SK-N-DZ (cell line): ENCODE results near the gene ECHDC1. TPM values are rescaled to one million over a fixed set of nuclear protein-coding genes. Genes with fewer than 3 reads are reported as not detected.
"Not testable (repeated sequence)": the region's sequence is repeated elsewhere in the genome, so short reads cannot be mapped to it uniquely, and the experiment has no call there.

Source experiments
- DNase-seq: peaks from one replicate; pipeline ENCODE4 v3.0.0-alpha.2; 2015; ENCODE audit warnings: low spot score
- polyA plus RNA-seq, 2 experiments: library from polyadenylated mRNA; depleted of rRNA; stranded (reverse); fragments of >200 nt; gene quantifications; 2 replicates each; pipeline ENCODE4 v1.2.3, GENCODE V29; 2014

The ECHDC1 gene, protein sequence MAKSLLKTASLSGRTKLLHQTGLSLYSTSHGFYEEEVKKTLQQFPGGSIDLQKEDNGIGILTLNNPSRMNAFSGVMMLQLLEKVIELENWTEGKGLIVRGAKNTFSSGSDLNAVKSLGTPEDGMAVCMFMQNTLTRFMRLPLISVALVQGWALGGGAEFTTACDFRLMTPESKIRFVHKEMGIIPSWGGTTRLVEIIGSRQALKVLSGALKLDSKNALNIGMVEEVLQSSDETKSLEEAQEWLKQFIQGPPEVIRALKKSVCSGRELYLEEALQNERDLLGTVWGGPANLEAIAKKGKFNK
- polyA plus RNA-seq (2014; cell fraction: cytosol; rRNA removed): 125 and 185 TPM in 2 replicates
- 69.4 and 88.2 TPM in 2 replicates for polyA plus RNA-seq (2014; cell fraction: nucleus; rRNA removed)

DNA sequence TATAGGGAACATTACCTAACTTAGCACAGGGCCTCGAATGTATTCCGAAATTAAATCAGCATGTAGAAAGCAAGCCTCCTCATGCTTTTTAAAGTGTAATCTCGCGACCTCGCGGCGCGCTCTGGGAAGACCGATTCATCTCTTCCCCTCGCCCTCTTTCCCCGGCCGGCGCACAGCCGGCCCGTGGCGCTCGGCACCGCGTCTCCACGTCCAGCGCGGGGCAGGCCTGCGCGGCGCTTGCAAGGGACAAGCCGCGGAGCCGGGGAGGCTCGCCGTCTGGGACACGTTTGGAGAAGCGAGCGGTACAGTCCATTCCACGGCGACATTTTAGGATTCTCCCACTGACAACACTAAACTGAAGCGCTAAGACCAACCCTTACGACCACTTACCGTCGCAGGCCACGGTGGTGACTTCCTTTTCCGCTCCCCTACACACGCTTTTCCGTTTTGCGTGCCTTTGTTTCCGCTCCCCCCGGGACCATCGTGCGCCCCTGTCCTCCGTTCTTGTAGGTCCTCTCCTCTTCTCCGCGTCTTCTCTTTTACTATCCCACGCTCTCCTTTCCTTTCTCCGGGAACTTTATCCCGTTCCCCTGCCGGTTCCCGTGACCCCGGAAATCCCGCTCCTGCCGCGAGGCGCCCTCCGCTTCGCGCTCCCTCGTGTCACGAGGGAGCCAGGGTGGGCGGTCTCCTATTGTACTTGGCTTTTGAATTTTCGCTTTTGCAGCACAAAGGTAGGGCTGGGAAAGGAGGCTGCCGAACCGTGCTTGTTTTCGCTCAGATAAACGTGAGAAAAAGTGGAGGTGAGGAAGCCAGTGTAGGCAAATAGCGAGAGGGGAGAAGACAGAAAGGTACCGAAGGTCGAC, at the start of gene ECHDC1:
TSS of gene ECHDC1 (minus strand) at position 664 of the 863 bp plus-strand sequence. CDS start 12,581 bp downstream, outside the sequence.
- peak; percentile 85 for DNase-seq

DNA sequence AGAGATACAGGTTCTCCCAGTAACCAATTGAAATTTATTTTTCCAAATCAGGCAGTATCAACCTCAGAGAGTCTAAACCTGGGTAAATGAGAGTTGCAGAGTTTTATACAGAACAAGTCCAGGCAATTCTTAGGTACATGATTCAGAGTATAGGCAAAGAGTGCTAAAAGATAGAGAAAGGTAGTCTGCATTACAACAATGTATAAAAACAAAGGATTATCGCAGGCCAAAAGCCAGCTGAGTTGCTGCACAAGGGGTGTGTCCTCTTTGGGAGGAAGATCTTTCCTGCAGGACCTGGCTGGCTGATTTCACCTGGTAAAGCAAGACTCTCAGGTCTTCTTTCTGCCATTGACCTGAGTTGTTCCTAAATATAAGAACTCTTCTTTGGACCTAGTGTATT, 48.9 kb upstream of the ECHDC1 start:
- no peak for DNase-seq

GRCh38 chr6:127391094-127391953, 47.9 kb upstream of the ECHDC1 start:
- DNase-seq: no peak

GRCh38 chr6:127389706-127390105, 46.3 kb upstream of the ECHDC1 start:
- no peak for DNase-seq

- DNase-seq: no peak
Observed at GRCh38 chr6:127385668-127386430, 42.4 kb upstream of the ECHDC1 start.

DNA sequence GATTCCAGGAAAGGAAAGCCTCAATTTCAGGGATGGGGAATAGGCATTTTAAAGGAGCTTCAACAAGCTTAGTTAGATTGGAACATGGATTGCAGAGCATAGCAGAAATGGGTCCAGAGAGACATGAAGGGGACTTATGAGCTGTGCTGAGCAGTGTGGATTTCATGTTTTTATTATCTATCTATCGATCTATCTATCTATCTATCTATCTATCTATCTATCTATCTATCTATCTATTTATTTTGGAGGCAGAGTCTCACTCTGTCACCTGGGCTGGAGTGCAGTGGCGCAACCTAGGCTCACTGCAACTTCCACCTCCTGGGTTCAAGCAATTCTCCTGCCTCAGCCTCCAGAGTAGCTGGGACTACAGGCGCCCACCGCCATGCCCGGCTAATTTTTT, 41.4 kb upstream of the ECHDC1 start:
- not testable (repeated sequence) for DNase-seq

- DNase-seq: no peak
Observed at GRCh38 chr6:127383988-127384387, 40.6 kb upstream of the ECHDC1 start.

- DNase-seq: no peak
Observed at GRCh38 chr6:127382413-127382812, 39.0 kb upstream of the ECHDC1 start.

DNA sequence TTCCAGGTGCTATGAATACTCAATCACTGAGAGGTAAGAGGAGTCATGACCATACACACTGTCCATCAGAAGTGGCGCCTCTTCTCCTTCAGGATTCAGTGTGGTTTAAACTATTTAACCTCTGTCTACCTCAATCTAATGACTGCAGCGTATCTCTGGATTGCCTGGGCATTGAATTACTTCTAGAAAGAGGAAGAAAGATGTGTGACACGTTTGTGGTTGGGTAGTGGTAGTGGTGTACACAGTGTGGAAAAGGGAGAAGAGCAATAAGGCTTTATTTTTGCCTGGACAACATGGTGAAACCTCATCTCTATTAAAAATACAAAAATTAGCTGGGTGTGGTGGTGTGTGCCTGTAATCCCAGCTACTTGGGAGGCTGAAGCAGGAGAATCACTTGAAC, 38.0 kb upstream of the ECHDC1 start:
- no peak for DNase-seq

GRCh38 chr6:127376685-127377084, 33.3 kb upstream of the ECHDC1 start:
- DNase-seq: no peak

GRCh38 chr6:127367023-127367375, 23.6 kb upstream of the ECHDC1 start:
- no peak for DNase-seq

DNA sequence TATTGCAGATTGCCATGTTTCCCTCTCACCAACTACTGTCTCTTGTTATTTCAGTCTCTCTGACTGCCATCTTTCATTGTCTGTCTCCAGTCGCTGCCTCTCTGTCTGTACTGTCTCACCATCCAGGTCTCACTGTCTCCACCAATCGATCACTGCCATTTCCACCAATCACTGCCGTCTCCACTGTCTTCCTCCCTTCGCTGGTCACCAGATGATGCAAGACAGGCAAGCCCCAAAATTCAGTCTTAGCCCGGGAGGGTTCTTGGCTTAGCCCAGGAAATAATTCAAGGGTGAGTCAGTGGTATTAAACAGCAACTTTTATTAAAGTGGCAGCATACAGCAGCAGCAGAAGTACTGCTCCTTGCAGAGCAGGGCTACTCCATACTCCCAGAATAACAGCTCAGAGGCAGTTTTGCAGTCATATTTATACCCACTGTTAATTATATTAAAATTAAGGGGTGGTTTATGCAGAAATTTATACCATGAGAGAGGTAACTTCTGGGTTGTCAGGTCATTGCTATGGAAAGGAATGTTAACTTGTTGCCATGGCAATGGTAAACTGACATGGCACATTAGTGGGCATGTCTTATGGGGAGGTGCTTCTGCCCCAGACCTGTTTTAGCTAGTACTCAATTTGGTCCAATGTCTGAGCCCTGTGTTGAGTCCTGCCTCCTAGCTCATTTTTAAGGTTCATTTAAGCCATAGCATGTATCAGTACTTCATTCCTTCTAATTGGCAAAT, 23.0 kb upstream of the ECHDC1 start:
- no peak for DNase-seq

DNA sequence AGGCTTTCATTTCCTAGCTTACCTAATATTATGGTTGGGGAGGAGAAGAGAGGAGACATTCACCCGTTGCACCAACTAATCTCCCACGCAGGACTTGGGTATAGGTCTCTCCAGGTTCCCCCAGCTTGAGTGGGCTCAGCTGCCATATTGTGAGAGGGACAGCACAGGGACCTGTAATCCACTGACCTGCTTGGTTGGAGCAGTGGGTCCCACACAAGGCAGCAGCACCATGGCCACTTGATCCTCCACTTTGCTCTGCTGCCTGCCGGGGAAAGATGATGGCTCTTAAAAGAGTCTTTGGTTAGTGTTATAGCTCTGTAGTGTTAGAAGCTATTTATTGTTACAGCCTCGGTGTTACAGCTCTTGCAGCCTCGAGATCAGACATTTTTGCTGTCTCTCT, 22.5 kb upstream of the ECHDC1 start:
- no peak for DNase-seq

DNA sequence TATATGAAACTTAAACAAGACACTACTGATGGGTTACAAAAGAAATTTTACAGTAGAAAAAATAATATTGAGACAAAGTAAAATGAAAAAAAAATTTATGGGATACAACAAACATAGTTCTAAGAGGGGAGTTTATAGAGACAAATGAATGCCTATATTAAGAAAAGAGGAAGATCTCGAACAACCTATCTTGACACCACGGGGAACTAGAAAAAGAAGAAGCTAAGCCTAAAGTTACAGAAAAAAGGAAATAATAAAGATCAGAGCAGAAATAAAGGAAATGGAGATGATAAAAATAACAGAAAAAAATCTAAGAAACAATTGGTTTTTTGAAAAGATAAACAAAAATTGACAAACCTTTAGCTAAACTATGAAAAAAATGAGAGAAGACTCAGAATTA, 9.1 kb upstream of the ECHDC1 start:
- DNase-seq: no peak

DNA sequence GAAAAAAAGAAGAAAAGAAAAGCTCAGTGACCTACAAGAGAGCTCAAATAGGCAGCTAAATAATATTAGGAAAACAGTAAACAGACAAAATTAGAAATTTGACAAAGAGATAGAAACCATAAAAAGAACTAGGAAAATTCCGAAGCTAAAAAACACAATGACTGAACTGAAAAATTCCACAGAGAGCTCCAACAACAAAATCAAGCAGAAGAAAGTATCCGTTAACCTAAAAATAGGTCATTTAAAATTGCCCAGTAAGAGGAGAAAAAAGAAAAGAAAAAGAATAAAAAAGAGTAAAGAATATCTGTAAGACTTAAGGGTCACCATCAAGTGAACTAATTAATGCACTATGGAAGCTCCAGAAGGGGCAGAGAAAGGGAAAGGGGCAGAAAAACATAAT, 6.6 kb upstream of the ECHDC1 start:
- DNase-seq: no peak

DNA sequence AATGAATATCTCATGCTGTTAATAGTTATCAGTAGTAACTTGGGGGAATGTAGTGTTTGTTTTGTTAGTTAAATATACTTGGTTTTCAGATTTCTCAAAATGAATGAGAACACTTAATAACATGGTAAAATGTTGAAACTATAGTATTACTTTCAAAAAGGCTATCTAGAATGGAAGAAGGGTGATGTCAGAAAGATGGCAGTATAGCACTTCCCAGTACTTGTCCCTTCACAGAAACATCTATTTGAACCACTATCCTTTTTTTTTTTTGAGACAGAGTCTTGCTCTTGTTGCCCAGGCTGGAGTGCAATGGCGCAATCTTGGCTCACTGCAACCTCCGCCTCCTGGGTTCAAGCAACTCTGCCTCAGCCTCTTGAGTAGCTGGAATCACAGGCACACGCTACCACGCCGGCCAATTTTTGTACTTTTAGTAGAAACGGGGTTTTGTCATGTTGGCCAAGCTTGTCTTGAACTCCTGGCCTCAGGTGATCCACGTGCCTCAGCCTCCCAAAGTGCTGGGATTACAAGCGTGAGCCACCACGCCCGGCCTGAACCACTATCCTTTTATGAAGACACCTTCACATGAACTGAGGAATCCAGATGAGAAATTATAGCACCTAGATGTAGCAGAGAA, 4.7 kb upstream of the ECHDC1 start:
- no peak for DNase-seq

- DNase-seq: no peak
Observed at GRCh38 chr6:127347178-127347577, 3.8 kb upstream of the ECHDC1 start.

DNA sequence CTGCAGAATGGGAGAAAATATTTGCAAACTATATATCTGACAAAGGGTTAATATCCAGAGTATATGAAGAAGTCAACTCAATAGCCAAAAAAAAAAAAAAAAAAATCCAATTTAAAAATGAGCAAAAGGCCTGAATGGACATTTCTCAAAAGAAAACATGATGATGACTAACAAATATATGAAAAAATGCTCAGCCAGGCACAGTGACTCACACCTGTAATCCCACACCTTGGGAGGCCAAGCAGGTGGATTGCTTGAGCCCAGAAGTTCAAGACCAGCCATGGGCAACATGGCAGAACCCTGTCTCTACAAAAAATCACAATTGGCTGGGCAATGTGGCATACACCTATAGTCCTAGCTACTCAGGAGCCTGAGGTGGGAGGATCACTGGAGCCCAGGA, 2.1 kb upstream of the ECHDC1 start:
- DNase-seq: no peak

DNA sequence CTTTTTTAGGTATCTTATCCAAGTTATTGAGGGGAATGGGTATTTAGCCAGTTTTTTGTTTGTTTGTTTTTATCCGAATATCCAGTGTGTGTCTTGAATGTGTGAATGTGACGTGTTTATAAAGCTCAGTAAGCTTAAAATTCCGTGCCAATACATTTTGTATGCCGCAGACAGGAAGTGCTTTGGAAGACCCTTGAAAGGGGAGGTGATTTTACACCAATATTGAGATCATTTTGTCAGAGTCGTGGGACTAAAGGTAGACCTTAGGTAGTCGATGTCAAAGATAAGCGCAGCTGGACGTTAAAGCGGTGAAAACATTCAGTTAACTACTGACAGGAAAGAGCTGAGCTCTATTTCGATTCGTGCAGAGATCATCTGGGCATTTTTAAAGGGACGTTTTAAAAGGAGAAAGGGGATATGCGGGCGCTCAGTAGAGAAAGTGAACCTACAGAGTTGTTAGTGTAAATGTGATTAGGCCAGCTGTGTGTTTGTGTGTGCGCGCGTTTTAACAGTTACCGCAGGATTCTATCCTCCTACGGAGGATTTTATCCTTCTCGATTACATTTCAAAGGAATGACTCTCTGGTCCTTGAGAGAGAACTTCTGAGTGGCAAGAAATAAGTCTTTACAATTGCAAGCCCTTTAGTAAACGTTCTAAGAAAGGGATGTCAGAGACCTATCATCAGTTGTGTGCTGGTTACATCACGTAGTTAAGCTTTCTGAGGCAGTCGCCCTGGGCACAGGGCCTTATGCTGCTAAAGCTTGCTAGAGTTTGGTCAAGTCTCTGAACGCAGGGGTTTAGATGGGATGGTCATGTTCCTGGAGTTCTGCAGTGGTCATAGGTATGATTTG, 625 bp upstream of the ECHDC1 start:
- peak; percentile 31 for DNase-seq
